Hippocampal formation (tissue), 2 donors: Measurements from ENCODE around the gene RPS27A.
"Not testable (repeated sequence)": the region's sequence is repeated elsewhere in the genome, so short reads cannot be mapped to it uniquely, and the experiment has no call there.

ENCODE experiments used
- DNase-seq, 2 donors: peaks; one replicate each; lab custom pipeline; 2025; lab: John Stamatoyannopoulos, UW

The RPS27A gene

GRCh38 chr2:55239656-55240222 is 7.3 kb downstream of the RPS27A start:
- DNase-seq: no peak

DNA sequence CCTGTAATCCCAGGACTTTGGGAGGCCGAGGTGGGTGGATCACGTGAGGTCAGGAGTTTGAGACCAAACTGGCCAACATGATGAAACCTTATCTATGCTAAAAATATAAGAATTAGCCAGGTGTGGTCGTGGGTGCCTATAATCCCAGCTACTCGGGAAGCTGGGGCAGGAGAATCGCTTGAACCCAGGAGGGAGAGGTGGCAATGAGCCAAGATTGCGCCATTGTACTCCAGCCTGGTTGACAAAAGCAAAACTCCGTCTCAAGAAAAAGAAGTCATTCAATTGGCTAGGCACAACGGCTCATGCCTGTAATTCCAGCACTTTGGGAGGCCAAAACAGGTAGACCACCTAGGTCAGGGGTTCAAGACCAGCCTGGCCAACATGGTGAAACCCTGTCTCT is 9.1 kb downstream of the RPS27A start:
- DNase-seq: not testable (repeated sequence)

DNA sequence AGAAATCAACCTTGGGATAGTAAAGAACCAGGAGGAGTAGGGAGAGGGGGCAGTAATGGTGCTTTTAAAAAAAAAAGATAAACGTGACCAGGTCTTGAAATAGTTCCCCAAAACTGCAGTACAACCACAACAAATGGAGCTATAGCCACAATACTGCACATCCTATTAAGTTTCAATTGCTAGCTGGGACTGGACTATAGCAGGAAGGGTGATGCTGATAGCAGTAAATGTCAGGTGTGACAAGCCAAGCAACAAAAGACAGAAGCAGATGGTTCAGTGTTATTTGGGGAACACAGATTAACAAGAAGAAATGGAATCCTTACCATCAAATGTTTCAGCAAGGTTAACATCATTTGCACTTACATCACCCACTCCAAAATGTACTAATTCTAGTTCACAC is 10.1 kb downstream of the RPS27A start:
- DNase-seq: no peak

DNA sequence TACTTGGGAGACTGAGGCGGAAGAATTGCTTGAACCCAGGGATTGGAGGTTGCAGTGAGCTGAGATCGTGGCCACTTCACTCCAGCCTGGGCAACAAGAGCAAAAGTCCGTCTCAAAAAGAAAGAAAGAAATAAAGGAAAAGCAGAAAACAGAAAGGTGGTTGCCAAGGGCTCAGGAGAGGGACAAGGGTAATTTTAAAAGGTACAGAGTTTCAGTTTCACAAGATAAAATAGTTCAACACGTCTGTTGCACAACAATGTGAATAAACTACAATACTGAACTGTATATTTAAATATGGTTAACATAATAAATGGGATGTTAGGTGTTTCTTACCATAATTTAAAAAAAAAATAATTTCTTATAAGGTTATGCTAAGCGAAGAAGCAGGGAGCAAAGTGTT is 12.9 kb downstream of the RPS27A start:
- no peak for DNase-seq

DNA sequence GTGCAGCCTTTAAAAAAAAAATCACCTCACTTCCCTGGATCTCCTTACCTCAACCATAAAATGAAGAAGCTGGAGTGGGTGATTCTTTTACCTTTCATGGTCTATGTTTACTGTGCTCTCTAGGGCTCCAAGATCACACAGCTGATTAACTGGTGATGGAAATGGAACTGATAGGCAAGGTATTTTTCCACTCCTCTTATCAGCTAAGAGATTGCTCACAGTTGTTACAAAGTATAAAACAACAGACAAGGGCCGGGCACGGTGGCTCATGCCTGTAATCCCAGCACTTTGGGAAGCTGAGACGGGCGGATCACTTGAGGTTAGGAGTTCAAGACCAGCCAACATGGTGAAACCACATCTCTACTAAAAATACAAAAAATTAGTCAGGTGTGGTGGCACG is 14.5 kb downstream of the RPS27A start:
- DNase-seq: no peak

- no peak for DNase-seq
Observed at GRCh38 chr2:55252832-55253231, 20.3 kb downstream of the RPS27A start.

DNA sequence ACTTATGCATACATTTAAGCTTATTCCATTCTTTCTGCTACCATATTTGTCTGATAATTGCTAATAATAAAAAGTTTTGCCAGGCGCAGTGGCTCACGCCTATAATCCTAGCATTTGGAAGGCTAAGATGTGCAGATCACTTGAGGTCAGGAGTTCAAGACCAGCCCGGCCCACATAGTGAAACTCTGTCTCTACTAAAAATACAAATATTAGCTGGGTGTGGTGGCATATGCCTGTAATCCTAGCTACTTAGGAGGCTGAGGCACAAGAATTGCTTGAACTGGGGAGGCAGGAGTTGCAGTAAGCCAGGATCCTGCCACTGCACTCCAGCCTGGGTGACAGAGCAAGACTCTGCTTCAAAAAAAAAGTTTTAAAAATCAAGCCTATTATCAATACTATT is 27.1 kb downstream of the RPS27A start:
- not testable (repeated sequence) for DNase-seq

- DNase-seq: no peak
Observed at GRCh38 chr2:55268288-55268906, 35.9 kb downstream of the RPS27A start.

GRCh38 chr2:55268907-55269644 is 36.6 kb downstream of the RPS27A start, which contains the start of gene MTIF2:
Gene MTIF2, minus strand, starts transcription at chr2:55269231. Its CDS starts 5,373 bp downstream, at chr2:55263858.
- peak; percentile 87 to 93 for DNase-seq

DNA sequence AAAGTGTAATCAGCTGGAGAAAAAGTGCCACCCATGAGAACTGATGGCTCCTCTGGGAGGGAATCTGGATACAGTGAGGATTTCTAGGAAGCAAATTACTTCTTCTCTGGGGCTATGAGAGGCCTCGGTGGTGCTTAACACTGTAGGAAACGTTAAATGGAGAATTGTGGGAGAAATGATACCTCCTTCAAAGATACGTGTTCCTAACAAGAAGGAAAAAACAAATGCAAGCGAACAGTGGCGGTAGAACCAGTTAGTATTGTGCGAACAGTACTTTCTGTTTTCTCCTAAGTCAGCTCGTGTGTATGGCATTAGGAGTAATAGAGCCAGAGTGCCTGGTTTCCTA is 37.1 kb downstream of the RPS27A start:
- DNase-seq: no peak

DNA sequence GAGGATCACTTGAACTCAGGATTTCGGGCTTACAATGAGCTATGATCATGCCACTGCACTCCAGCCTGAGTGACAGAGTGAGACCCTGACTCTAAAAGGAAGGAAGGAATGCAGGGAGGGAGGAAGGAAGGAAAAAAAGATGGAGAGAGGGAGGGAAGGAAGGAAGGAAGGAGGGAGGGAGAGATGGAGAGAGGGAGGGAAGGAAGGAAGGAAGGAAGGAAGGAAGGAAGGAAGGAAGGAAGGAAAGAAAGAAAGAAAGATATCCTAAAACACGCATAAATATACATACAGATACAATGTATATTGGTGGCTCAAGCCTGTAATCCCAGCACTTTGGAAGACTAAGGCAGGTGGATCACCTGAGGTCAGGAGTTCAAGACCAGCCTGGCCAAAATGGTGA is 41.9 kb downstream of the RPS27A start:
- not testable (repeated sequence) for DNase-seq

GRCh38 chr2:55277310-55277709 is 44.8 kb downstream of the RPS27A start:
- no peak for DNase-seq

- DNase-seq: not testable (repeated sequence)
Observed at GRCh38 chr2:55279214-55279835, 46.8 kb downstream of the RPS27A start.

DNA sequence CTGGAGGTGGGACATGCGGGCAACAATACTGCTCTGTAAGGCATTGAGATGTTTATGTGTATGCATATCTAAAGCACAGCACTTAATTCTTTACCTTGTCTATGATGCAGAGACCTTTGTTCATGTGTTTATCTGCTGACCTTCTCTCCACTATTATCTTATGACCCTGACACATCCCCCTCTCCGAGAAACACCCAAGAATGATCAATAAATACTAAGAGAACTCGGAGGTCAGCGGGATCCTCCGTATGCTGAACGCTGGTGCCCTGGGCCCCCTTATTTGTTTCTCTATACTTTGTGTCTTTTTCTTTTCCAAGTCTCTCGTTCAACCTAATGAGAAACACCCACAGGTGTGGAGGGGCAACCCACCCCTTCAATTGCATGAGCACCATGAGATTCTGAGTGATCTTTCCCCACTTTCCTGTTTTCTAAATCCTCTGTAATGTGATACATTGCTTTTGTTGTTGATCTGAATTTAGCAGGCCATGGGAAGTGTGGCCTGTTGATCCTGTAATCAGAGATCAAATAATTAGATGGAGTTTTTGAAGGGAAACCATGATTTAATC is 47.5 kb downstream of the RPS27A start:
- DNase-seq: not testable (repeated sequence)

GRCh38 chr2:55280851-55281546 is 48.5 kb downstream of the RPS27A start:
- DNase-seq: not testable (repeated sequence)

GRCh38 chr2:55282110-55282917 is 49.8 kb downstream of the RPS27A start:
- peak; percentile 75 to 77 for DNase-seq

DNA sequence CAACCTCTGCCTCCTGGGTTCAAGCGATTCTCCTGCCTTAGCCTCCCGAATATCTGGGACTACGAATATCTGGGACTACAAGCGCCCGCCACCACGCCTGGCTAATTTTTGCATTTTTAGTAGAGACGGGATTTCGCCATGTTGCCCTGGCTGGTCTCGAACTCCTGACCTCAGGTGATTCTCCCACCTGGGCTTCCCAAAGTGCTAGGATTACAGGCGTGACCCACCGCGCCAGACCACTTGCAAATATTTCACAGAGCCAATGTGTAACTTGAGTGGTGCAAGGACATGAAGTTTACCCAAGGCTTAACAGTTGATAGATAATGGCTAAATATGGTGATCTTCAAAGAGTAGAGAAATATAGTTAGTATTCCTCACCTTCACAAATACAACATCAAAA is 50.6 kb downstream of the RPS27A start:
- no peak for DNase-seq
